ENCODE results near the gene KMT2C.
"Not testable (repeated sequence)": the region's sequence is repeated elsewhere in the genome, so short reads cannot be mapped to it uniquely, and the experiment has no call there.

Gene KMT2C

GRCh38 chr7:152355474-152356057, 80.2 kb downstream of the KMT2C start:
- TF ChIP-seq BACH2 (CRISPR knock-in tag; IDR thresholded peaks at IDR 0.05; ENCODE audit: borderline replicate concordance) (no peak), ZFP3 (CRISPR knock-in tag; IDR thresholded peaks at IDR 0.05) (no peak), POU6F1 (CRISPR knock-in tag; IDR thresholded peaks at IDR 0.05; ENCODE audit: borderline replicate concordance, low read depth) (no peak), CSRNP3 (CRISPR knock-in tag; IDR thresholded peaks at IDR 0.05) (no peak), CSDC2 (CRISPR knock-in tag; IDR thresholded peaks at IDR 0.05) (no peak), TOX (CRISPR knock-in tag; IDR thresholded peaks at IDR 0.05; ENCODE audit: borderline replicate concordance) (no peak), OSR1 (CRISPR knock-in tag; IDR thresholded peaks at IDR 0.05) (no peak), TCF4 (CRISPR knock-in tag; IDR thresholded peaks at IDR 0.05; ENCODE audit: borderline replicate concordance) (no peak), ZFP30 (CRISPR knock-in tag; IDR thresholded peaks at IDR 0.05) (no peak), ZNF565 (CRISPR knock-in tag; conservative IDR thresholded peaks at IDR 0.05; ENCODE audit: low read depth) (no peak), RARB (CRISPR knock-in tag; IDR thresholded peaks at IDR 0.05) (no peak), ESRRG (CRISPR knock-in tag; IDR thresholded peaks at IDR 0.05) (no peak), SNAI2 (CRISPR knock-in tag; IDR thresholded peaks at IDR 0.05) (no peak), PATZ1 (CRISPR knock-in tag; IDR thresholded peaks at IDR 0.05; ENCODE audit: borderline replicate concordance) (no peak), ZNF8 (CRISPR knock-in tag; IDR thresholded peaks at IDR 0.05) (no peak), TSHZ2 (CRISPR knock-in tag; IDR thresholded peaks at IDR 0.05) (no peak), ISL1 (CRISPR knock-in tag; IDR thresholded peaks at IDR 0.05) (no peak), ARNTL (CRISPR knock-in tag; IDR thresholded peaks at IDR 0.05; ENCODE audit: borderline replicate concordance, low read depth) (no peak), PPARA (CRISPR knock-in tag; IDR thresholded peaks at IDR 0.05; ENCODE audit: borderline replicate concordance) (no peak), GLIS3 (CRISPR knock-in tag; IDR thresholded peaks at IDR 0.05) (no peak)
- no peak for ATAC-seq

- peak; percentile 82 for ATAC-seq
- no peak for TF ChIP-seq ZFP3 (CRISPR knock-in tag; IDR thresholded peaks at IDR 0.05)
- TF ChIP-seq ZNF8 (CRISPR knock-in tag; IDR thresholded peaks at IDR 0.05) = no peak
- no peak for TF ChIP-seq PPARA (CRISPR knock-in tag; IDR thresholded peaks at IDR 0.05; ENCODE audit: borderline replicate concordance)
- TF ChIP-seq ZNF565 (CRISPR knock-in tag; conservative IDR thresholded peaks at IDR 0.05; ENCODE audit: low read depth) = no peak
- no peak for TF ChIP-seq CSRNP3 (CRISPR knock-in tag; IDR thresholded peaks at IDR 0.05)
- TF ChIP-seq TCF4 (CRISPR knock-in tag; IDR thresholded peaks at IDR 0.05; ENCODE audit: borderline replicate concordance) = no peak
- TF ChIP-seq RARB (CRISPR knock-in tag; IDR thresholded peaks at IDR 0.05) = no peak
- TF ChIP-seq ZC3H10 (CRISPR knock-in tag; IDR thresholded peaks at IDR 0.05) = no peak
- TF ChIP-seq OSR1 (CRISPR knock-in tag; IDR thresholded peaks at IDR 0.05) = no peak
- TF ChIP-seq ZFP30 (CRISPR knock-in tag; IDR thresholded peaks at IDR 0.05) = no peak
- no peak for TF ChIP-seq PATZ1 (CRISPR knock-in tag; IDR thresholded peaks at IDR 0.05; ENCODE audit: borderline replicate concordance)
- TF ChIP-seq ESRRG (CRISPR knock-in tag; IDR thresholded peaks at IDR 0.05) = no peak
- TF ChIP-seq POU6F1 (CRISPR knock-in tag; IDR thresholded peaks at IDR 0.05; ENCODE audit: borderline replicate concordance, low read depth) = no peak
- TF ChIP-seq GLIS3 (CRISPR knock-in tag; IDR thresholded peaks at IDR 0.05) = no peak
Measured at GRCh38 chr7:152354061-152354460, 81.7 kb downstream of the KMT2C start.

GRCh38 chr7:152353281-152353680, 82.5 kb downstream of the KMT2C start:
- not testable (repeated sequence) for ATAC-seq

GRCh38 chr7:152351747-152352146, 84.1 kb downstream of the KMT2C start:
- ATAC-seq = not testable (repeated sequence)
